Hypothalamus (tissue), 51 donors: ENCODE measurements around the gene ARHGAP19.

Experiments used
- DNase-seq, 51 donors: peaks; one replicate each; lab custom pipeline; 2025; lab: John Stamatoyannopoulos, UW

The ARHGAP19 gene

DNA sequence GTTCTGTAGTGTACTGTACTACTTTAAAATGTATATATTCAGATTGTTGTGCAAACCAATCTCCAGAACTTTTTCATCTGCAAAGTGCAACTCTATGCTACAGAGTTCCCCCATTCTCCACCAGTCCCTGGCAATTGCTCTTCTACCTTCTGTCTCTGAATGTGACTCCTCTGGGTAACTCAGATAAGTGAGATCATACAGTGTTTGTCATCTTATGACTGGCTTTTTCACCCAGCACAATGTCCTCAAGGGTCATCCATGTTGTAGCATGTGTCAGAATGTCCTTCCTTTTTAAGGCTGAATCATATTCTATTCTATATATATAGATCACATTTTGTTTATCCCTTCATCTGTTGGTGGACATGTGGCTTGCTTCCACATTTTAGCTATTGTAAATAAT lies 117.5 kb downstream of the ARHGAP19 start:
- no peak for DNase-seq

DNA sequence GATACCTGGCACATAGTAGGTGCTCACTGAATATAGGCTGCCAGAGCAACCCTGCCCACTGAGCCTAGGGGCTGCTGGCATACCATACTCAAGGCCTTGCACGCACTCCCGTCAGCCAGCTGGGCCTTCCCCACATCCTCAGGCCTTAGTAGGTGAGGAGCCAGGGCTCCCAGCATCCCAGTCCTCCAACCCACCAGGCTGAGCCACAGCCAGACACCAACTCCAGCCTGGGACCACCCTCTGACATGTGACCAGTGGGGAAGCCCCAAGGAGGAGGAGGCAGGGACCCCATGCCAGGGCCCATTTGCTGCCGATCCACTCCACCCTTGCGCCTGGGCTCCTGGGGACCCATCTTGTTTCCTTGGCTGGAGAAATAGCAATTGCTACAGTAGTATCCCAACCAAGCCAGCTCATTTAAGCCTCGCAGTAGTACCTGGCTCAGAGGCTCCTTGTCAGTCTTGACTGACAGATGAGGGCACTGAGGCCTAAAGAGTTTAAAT lies 118.1 kb downstream of the ARHGAP19 start:
- no peak for DNase-seq

DNA sequence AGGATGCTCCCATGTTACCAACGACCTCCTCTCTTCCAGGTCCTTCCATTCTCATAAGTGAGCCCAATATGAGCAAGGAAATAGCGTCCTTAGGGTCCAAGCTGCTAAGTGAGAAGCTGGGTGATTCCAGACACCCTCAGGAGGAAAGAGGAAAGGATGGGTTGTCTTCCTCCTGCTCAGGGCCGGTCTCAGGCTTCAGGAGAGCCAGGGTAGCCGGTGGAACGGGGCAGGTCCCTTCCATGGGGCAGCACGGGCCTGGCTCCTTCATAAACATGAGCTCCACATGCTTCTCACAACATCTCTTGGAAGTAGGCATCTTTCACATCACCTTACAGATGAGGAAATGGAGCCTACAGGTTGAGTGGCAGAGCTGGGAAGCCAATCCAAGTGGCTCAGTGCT lies 119.4 kb downstream of the ARHGAP19 start:
- no peak for DNase-seq
